NB4 (cell line): ENCODE measurements around the gene GH2.

Source experiments
- CTCF ChIP-seq: IDR thresholded peaks from one replicate; pipeline ENCODE4 v1.5.1; 2012; ENCODE audit warnings: low read depth, low read length
- MYC ChIP-seq: IDR thresholded peaks from 2 replicates; pipeline ENCODE4 v1.6.1; 2011; ENCODE audit warnings: low read depth, low read length
- TF ChIP-seq, protein P1 (sequence below): IDR thresholded peaks from 2 replicates; pipeline ENCODE4 v1.6.1; 2011; ENCODE audit warnings: low read depth, low read length

GRCh38 chr17:63837962-63838600, 43.7 kb downstream of the GH2 start:
- TF ChIP-seq CTCF (no peak), MYC (no peak)
- TF ChIP-seq, protein P1, sequence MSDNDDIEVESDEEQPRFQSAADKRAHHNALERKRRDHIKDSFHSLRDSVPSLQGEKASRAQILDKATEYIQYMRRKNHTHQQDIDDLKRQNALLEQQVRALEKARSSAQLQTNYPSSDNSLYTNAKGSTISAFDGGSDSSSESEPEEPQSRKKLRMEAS: no peak
